GM18867 (cell line): ENCODE data around the gene C1orf210.
A peak's percentile ranks its signal among the peaks of the same experiment; 100 is the strongest.

Experiments
- ATAC-seq: cut with Tn5 transposase; IDR thresholded peaks from one replicate; pipeline ENCODE4 v1.9.1; 2021; ENCODE audit warnings: mild to moderate bottlenecking, moderate library complexity; ENCODE audit not compliant: unreplicated experiment

The C1orf210 gene

DNA sequence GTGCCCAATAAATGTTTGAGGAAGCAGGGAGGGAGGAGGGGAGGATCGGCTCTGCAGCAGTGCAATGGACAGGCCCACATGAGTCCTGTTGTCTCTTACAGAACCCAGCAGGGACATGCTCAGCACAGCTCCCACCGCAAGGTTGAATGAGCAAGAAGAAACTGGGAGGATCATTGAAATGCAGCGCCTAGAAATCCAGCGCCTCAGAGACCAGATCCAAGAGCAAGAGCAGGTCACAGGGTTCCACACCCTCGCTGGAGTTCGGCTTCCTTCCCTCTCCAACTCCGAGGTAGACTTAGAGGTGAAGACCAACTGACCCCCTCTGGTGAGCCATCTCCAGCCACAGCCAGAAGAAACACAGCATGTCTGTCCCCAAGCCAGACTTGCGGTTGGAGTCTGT, 31.5 kb downstream of the C1orf210 start:
- no peak for ATAC-seq

DNA sequence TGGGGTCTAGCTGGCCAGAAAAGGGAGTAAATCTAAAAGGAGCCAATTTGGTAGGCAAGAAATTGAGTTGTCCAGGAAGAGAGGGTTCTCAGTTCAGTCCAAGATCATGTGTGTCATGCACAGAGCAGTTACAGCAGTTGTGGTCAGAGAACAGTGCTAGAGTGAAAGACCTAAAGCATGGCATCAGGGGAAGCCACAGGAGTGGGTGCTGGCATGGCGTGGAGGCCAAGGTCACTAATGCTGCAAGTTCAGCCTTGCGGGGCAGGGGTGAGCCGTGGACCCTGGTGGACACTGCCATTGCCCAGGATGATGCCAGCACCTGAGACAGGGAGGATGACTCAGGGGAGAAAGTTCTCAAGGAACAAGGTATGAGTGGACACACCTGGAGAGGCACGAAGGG, 32.2 kb downstream of the C1orf210 start:
- no peak for ATAC-seq

DNA sequence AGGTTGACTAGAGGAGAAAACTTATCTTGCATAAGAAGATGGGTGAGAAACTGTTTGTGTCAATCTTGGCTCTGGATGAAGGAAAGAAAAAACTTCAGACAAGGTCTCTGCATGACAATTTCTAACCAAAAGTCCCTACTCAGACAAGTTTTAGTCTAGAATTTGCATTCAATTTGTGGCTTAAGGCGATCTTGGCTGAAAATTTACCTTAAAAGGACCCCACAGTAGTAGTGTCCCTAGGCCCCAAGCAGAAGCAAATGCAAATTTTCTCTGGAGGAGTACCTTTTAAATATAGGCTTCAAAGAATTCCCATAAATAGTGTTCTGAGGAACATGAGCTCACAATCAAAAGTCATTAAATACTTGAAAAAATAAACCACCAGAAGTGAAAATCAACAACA, 33.2 kb downstream of the C1orf210 start:
- ATAC-seq: no peak

DNA sequence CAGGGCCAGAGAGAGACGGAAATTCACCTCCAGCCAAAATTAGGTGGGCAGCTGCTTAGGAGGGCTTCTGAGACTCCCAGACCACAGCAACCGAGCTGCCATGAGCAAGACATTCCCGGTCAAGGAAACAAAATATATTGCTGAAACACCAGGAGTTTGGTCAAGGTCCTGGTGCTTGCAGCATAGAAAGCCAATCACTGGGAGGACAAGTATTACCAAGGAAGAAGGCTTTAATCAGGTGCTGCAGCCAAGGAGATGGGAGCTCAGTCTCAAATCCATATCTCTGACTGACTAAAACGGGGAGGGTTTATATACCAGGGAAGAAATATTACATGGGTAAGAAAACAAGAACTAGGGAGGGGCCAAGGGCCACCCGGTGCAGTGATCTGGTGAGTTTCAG, 34.4 kb downstream of the C1orf210 start:
- no peak for ATAC-seq

DNA sequence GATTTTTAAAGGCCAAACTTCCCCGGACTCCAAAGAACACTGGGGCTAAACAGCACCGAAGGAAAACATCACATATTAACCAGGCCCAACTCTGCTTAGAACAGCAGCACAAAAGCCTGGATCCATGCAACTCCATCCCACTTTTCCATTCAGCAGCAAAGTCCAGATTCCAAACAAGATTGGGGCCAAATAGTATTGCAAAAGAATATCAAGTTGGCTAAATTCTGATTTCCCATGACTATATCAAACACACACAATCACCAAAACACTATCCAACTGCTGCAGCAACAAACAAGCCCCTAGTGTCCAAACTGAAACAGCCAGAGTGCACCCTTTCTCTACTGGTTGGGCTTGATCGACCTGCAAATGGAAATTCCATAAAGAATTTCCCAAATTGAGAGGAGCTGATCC, 35.0 kb downstream of the C1orf210 start:
- no peak for ATAC-seq

DNA sequence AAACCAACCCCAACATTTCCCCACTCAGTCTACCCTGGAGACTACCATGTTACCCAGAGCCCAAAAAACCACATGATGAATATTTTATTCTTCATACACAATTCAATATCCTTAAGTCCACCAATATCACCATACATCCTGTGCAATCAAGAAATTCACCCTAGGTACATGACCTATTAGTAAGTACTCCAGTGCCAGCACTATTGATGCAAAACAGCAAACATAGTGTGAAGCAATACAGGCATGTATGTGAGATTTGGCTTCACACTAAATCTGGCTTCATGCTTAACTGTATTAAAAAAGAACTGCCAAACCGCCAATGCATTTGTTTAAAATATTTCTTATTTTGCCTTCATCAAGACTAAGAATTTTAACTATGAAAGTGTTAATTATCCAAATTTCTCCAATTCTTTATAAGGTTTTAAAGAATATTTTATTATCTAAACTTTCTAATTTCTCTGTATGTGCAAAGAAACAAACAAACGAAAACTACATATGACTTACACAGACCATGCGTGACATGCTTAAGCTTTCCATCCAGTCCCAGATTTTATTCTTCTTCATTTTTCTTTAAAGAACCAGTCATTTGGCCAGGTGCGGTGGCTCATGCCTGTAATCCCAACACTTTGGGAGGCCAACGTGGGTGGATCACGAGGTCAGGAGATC, 38.0 kb downstream of the C1orf210 start:
- ATAC-seq: no peak

DNA sequence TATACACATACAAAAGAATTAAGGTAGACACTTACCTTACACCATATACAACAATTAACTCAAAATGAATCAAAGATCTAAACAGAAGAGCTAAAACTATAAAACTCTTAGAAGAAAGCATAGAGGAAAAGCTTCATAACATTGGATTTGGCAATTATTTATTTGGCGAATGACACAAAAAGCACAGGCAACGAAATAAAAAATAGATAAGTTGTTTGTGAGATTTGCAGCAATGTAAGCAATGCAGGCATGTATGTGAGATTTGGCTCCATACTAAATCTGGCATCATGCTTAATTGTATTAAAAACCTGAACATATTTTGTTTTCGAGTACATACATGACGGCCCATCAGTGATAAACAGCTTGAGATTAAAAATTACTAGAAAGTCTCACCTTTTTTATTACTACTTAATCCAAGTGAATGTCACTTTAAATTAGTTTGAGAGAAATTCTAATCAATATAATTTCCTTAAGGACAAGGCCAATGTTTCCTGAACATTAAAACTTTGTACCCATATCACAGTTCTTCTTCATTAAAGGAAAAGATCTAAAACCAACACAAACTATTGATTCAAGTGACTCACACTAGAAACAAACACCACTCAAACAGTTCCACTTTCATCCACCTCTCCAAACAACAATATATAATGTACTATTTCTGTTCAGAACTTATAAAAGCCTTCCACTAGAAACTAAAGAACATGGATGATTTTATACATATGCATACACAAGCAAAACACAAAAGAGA, 38.7 kb downstream of the C1orf210 start:
- no peak for ATAC-seq

DNA sequence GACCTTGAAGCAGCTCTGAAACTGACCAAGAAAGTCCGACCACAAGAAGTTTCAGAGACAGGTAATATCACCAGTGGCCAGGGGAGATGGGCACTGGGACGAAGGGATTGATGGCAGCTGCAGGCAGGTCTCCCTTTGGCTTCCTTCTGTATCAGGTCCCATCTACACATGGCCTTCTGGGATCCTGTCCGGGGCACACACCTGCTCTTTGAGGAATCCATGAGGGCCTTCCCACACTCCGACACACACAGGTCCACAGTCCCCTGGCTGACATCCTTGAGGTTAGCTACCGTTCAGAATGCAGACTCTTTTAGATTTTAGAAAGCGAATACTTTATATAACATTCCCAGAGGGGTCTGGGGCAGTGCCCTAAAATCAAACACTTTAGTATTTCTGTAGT, 42.1 kb downstream of the C1orf210 start:
- no peak for ATAC-seq

DNA sequence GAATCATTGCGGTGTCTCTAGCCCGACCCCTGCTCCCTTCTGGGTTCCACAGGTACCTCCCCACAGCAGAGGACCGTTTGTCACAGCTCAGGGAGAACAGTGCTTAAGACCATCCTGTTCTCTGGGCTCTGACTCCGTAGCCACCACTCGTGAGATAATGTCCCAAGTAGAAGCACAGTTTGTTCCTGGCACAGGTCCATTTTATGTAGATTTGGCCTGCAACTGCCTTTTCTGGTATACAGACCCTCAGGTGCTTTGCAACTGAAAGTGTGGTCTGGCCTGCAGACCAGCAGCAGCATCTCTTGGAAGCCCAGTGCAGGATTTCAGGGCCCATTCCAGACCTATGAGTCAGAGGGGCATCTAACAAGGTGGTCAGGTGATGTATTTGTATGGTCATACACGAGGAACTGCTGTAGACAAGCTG, 44.0 kb downstream of the C1orf210 start:
- no peak for ATAC-seq

DNA sequence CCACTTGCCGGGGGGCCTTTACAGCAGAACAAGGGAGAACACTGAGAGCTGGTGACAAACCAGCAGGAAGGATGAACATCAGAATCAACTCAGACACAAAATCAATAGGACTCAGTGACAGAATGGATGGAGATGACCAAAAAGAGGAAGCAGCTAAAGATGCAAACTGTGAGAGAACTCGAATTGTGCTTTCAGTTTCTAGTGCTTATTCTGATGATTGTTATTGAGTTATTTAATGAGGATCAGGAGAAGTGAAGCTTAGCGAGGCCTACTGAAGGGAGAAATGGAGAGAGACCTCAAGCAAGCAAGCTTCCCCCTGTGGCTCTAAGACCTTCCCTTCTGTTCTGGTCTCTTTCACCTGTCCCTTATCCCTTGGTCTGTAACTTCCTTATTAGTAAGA, 45.9 kb downstream of the C1orf210 start:
- ATAC-seq: peak; percentile 71

DNA sequence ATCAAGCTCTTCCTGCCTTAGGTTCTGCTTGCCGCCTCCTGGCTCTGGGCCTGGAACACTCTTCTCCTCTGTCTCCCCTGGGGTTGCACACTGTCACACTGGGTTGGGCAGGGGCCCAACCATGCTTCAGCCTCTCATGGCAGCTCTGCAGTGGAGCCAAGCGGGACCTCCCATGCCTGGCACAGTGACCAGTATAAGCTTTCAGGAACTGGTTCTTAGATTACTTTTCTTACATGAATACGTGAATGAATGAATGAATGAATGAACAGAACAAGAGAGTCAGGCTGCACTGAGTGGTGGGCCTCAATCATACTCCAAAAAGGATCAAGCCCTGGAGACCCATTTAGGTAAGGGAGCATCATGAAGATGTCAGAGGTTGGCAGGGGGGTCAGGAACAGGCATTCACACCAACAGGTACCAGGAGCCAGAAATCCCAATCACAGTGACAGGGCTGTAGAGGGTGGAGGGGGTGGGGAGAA, 46.4 kb downstream of the C1orf210 start:
- peak; percentile 34 for ATAC-seq

DNA sequence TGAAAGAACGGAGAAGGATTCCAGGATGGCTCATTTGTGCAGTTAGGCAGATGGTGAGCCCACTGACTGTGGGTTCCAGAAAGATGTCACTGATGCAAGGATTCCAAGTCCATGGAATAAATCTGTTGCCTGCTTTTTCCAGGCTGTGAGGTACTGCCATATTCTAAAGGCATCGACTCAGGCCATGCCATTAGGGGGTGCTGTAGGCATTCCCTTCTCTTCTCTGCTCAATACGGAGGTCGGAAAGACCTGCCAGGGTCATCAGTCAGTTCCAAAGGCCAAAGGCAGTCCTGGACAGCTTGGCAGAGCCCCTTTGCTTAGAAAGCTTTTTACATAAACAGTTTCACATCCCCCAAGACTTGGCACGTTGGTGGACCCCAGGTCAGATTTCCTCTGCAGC, 47.3 kb downstream of the C1orf210 start:
- no peak for ATAC-seq

DNA sequence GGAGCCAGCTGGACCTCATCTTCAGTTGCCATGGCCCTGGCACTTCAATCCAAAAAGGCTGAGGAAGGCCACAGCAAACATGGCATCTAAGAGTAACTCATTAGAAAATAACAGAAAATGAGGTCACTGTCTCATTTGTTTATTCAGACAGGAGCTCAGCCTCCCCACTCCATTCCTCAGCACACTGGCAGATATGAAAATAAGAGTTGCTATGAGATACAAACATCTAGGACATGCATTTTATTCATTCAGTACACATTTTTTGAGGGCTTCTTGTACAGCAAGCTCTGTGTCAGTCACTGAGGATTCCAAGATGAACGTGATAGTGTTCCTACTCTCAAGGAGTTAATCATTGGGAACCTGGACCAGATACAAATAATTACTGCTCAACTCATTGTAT, 48.3 kb downstream of the C1orf210 start:
- ATAC-seq: no peak

DNA sequence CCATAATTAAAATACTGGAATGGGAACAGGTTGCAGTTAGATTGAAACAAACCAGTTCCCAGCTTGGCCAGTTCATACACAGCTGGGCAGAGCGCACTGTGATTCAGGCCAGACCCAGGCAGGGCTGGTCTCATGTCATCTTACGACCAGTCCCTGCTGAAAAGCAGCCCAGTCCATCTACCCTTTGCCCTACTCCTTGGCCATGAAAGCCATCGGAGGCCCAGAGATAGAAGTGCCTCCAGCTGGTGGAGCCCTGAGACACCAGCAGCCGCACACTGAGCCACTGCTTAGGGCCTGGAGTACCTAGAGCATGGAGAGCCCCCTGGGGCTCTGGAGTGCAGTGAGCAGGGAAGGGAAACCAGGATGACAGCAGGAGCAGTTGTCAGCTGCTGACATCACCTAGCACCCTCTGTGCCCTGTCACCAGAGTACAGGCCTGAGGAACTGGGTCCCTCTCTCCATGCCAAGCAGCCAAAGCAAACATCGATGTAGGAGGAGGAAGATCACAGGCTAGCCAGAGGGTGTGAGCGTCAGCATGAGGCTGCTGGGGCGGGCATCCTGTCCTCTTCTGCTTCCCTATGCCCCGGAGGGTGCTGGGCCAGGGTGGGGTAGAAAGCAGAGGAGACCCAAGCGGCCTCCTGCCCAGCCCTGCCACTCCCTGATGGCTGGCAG, 49.8 kb downstream of the C1orf210 start:
- ATAC-seq: no peak

DNA sequence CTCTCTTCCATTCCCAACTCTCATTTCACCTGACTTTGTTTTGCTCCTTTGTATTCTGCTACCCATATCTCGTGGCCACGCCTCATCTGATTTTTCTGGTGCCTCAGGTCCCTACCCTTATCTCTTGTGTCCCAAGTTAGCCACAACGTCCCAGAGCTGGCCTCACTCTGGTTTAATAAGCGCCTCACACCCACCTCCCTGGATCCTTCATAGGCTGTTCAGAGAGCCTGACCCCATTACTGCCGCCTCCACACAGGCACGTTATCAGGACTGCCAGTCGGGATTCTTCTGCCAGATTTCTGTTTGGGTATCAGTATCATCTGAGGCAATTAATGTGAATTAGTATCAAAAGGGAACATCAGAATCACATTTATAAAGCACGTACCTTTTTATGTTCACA, 50.3 kb downstream of the C1orf210 start:
- no peak for ATAC-seq

DNA sequence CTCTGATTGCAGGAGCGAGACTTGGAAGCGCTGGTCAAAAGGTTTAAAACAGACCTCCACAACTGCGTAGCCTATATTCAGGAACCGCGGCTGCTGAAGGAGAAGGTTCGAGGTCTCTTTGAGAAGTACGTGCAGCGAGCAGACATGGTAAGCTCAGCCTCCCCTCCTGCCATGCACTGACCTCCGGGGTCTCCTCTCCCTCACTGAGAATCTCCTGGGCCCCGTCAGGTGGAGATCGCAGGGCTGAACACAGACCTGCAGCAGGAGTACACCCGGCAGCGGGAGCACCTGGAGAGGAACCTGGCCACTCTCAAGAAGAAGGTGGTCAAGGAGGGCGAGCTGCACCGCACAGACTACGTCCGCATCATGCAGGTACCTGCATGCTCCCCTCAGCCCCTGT, 51.1 kb downstream of the C1orf210 start:
- ATAC-seq: no peak

DNA sequence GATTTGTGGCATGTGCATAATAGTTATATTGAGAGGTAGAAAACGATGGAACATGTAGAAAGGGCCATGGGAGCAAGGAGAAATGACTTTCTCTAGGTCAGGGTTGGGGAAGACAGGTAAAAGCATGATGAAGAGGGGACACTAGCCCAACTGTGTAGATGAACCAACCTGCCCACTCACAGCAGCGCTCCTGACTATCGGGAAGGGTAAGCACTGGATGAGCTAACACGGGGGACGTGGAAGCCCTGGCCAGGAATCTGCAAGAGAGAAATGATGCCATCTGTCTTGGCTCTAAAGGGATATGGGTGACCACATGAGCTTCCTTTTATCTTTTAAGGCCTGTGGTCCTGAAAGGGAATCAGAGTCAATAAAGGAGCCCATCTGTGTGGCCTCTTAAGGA, 51.8 kb downstream of the C1orf210 start:
- ATAC-seq: no peak

DNA sequence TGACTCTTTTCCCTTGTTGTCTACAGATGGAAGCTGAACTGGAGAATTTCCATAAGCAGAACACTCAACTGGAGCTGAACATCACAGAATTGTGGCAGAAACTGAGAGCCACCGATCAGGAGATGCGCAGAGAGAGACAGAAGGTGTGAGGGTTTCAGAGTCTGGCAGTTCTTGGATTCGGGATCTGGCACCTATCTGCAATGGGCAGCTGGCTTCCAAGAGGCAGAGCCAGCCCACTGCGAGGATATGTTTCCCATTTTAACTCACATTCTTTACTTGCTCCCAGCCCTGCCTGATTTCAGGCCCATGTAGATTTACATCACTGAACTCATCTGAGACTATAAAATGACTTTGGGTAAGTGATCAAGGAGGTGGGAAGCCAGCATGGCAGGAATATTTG, 52.9 kb downstream of the C1orf210 start:
- ATAC-seq: no peak

DNA sequence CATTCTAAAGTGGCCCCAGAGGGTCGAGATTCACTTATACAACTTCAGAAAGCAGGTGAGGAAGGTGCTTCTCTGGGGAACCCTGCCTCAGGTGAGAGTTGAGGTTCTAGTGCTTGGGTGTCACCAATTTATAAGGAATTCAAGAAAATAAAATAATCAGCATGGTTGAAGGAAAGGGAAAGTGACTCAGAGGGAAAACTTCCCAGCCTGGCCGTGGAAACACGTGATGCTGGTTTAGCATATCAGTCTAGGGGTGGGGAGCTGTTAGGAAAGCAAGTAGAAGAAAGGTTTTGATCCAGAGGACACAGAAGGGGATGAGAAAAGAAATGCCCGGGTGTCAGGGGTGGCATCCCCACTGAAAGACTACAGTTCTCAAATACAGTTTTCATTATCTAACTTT, 53.3 kb downstream of the C1orf210 start:
- no peak for ATAC-seq
